ENCODE results near the gene PRICKLE3.

Gene PRICKLE3

DNA sequence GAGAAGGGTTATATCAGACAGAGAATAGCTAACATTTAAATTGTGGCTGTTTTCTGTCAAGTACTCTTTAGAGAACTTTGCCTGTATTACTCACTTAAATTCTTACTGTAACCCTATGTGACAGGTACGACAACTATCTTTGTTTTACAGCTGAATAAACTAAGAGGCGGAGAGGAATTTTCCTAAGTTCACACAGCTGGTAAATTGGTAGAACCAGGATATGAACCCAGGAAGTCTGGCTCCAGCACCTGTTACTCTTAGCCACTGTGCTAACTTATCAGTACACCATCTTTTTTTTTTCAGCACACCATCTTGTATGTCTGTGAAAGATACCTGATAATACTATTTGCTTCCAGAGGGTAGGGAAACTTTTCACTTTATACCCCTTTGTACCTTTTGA, 15.8 kb upstream of the PRICKLE3 start:
- TF ChIP-seq, protein P1, sequence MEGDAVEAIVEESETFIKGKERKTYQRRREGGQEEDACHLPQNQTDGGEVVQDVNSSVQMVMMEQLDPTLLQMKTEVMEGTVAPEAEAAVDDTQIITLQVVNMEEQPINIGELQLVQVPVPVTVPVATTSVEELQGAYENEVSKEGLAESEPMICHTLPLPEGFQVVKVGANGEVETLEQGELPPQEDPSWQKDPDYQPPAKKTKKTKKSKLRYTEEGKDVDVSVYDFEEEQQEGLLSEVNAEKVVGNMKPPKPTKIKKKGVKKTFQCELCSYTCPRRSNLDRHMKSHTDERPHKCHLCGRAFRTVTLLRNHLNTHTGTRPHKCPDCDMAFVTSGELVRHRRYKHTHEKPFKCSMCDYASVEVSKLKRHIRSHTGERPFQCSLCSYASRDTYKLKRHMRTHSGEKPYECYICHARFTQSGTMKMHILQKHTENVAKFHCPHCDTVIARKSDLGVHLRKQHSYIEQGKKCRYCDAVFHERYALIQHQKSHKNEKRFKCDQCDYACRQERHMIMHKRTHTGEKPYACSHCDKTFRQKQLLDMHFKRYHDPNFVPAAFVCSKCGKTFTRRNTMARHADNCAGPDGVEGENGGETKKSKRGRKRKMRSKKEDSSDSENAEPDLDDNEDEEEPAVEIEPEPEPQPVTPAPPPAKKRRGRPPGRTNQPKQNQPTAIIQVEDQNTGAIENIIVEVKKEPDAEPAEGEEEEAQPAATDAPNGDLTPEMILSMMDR (IDR thresholded peaks at IDR 0.05; ENCODE audit: control insufficient read depth, extremely low read depth, insufficient read depth) = no peak
- DNase-seq (ENCODE audit: low read depth) = peak; percentile 44
- no peak overlapping the region for H3K4me3 ChIP-seq (ENCODE audit: low read depth, low read length)

GRCh38 chrX:49199906-49200771, 14.0 kb upstream of the PRICKLE3 start, which contains the start of gene SYP:
Gene SYP, minus strand, starts transcription at chrX:49200193. Its CDS starts 7 bp downstream, at chrX:49200186.
- DNase-seq (ENCODE audit: low read depth) = peak; percentile 53
- TF ChIP-seq, protein P1 (IDR thresholded peaks at IDR 0.05; ENCODE audit: control insufficient read depth, extremely low read depth, insufficient read depth) = no peak
- peak within 1 kb of the TSS; percentile 25; the same call in 1 of the 2 replicates for H3K4me3 ChIP-seq (ENCODE audit: low read depth, low read length)

DNA sequence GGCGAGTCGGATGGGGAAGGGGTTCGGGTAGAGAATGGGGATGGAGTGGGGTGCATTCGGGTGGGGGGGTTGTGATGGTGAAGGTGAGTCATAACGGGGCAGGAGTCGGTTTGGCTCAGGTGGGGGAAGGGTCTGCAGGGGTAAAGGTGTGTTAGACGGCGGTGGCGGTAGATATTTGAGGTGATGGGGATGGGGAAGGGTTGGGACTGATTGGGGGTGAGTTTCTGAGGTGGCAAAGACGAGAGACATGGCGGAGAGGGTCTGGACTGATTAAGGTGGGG, 13.1 kb upstream of the PRICKLE3 start:
- H3K4me3 ChIP-seq (ENCODE audit: low read depth, low read length) = no peak overlapping the region
- no peak for DNase-seq (ENCODE audit: low read depth)
- TF ChIP-seq, protein P1 (IDR thresholded peaks at IDR 0.05; ENCODE audit: control insufficient read depth, extremely low read depth, insufficient read depth) = no peak

DNA sequence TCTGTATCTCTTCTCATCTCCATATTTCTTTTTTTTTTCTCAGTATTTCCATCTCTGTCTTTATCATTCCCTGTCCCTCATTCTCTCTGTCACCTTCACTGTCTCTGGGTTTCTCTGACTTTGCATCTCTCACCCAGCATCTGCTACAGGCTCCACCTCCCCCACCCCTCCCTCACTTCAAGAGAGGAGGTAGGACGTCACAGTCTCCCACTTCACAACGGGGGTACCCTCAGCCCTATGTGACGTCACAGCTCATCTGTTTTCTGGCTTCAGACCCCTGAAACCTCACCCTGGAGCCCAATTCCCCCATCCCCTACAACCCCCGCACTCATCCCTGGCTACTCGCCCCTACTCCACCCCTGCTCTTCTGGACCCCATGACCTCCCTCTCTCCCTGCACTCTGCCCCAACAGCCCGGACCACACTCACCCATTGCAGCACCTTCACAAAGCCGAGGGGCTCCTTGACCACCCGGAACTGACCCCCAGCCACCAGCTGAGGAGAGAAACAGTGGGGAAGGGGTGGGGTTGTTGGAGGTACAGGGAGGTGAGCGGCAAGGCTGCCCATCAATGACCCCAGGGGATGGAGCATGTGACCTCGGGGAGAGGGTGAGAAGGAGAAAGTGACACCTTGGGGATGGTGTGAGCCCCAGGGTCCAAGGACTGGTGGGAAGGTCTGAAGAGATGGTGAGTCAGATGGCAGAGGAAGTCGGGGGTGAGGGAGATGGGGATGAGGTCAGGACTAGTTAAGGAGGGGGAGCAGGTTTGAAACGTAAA, 12.6 kb upstream of the PRICKLE3 start:
- TF ChIP-seq, protein P1 (IDR thresholded peaks at IDR 0.05; ENCODE audit: control insufficient read depth, extremely low read depth, insufficient read depth) = no peak
- H3K4me3 ChIP-seq (ENCODE audit: low read depth, low read length) = no peak overlapping the region
- no peak for DNase-seq (ENCODE audit: low read depth)

GRCh38 chrX:49197543-49198087, 11.4 kb upstream of the PRICKLE3 start:
- DNase-seq (ENCODE audit: low read depth) = no peak
- no peak overlapping the region for H3K4me3 ChIP-seq (ENCODE audit: low read depth, low read length)
- TF ChIP-seq, protein P1 (IDR thresholded peaks at IDR 0.05; ENCODE audit: control insufficient read depth, extremely low read depth, insufficient read depth) = no peak

- TF ChIP-seq, protein P1 (IDR thresholded peaks at IDR 0.05; ENCODE audit: control insufficient read depth, extremely low read depth, insufficient read depth) = no peak
- DNase-seq (ENCODE audit: low read depth) = no peak
- no peak overlapping the region for H3K4me3 ChIP-seq (ENCODE audit: low read depth, low read length)
Measured at GRCh38 chrX:49193542-49193964, 7.4 kb upstream of the PRICKLE3 start.

Data from LNCaP clone FGC (cell line).